ENCODE results near the gene DUOX1.

DUOX1 gene

DNA sequence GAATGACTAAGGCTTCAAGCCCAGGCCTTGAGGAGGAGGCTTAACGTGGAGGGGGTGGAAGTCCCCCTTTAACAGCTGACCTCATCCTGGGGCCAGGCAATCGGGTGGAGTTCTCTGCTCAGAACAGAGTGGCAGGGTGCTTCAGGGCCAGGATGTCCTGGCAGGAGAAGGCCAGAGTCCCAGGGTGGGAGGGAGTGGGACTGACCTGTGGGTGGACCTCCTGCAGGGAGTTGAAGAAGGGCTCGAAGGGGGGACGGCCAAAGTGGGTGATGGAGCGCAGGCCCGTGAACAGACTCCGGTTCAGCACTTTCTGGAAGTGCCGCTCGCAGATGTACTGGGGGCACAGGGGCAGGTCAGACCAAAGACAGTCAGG, 35.5 kb upstream of the DUOX1 start:
- DNase-seq, result no peak
- WGBS (ENCODE audit: extremely low coverage, insufficient coverage, insufficient read length), result no CpG with 5 or more reads among the region's 9 CpGs
- H2BK5ac ChIP-seq (ENCODE audit: low read depth, low read length, poor library complexity), result no peak overlapping the region

DNA sequence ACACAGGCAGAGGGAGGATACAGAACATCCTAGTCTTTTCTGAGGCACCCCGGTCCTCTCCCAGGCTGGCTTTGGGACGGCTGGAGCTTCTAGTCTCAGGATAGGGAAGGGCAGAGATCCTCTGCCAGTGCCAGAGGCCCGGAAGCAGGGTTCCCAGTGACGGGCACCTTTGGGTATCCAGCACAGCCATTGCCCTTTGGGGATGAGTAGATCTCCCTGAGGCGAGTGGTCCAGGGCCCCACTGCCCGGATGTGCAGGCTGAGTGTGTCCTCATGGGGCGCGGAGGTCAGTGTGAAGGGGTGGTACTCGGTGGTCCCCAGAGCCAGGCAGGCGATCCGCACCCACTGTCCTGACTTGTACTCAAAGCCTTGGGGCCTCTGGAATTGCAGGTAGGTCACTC, 34.1 kb upstream of the DUOX1 start:
- H2AK5ac ChIP-seq (ENCODE audit: low read length), result no peak overlapping the region
- H3K4me2 ChIP-seq (ENCODE audit: low read length), result no peak overlapping the region
- H3K9me3 ChIP-seq (ENCODE audit: insufficient read depth, low read depth, low read length), result peaks cover 2% of the 10 kb centered on the region
- H2BK12ac ChIP-seq (ENCODE audit: low read length), result no peak overlapping the region
- no peaks in the 10 kb centered on the region for H3K36me3 ChIP-seq (ENCODE audit: control insufficient read depth in 1 of 2, insufficient read depth in 2 of 2, low read length in 2 of 2)
- no CpG with 5 or more reads among the region's 11 CpGs for WGBS (ENCODE audit: extremely low coverage, insufficient coverage, insufficient read length)
- no peak overlapping the region for H4K12ac ChIP-seq (ENCODE audit: low read depth, low read length)
- no peak overlapping the region for H3K27ac ChIP-seq (ENCODE audit: low read depth, low read length)
- H3K4ac ChIP-seq (ENCODE audit: low read depth, low read length), result no peak overlapping the region
- no peak overlapping the region for H3K9ac ChIP-seq (ENCODE audit: low read length)
- H2BK120ac ChIP-seq (ENCODE audit: insufficient read depth, low read length, poor library complexity), result no peak overlapping the region
- H3K14ac ChIP-seq (ENCODE audit: low read length), result no peak overlapping the region
- H3K18ac ChIP-seq (ENCODE audit: low read length), result no peak overlapping the region
- no peak overlapping the region for H2BK5ac ChIP-seq (ENCODE audit: low read depth, low read length, poor library complexity)
- no peaks in the 10 kb centered on the region for H3K79me2 ChIP-seq (ENCODE audit: control insufficient read depth, insufficient read depth, low read length, poor library complexity)
- no peak overlapping the region for H4K91ac ChIP-seq (ENCODE audit: low read depth, low read length)
- no peak overlapping the region for H2AFZ ChIP-seq (ENCODE audit: insufficient read depth, low read length, poor library complexity)
- no peak for DNase-seq
- no peaks in the 10 kb centered on the region for H3K4me1 ChIP-seq (ENCODE audit: control insufficient read depth in 1 of 2, insufficient read depth in 2 of 2, low read length in 2 of 2)
- no peaks in the 10 kb centered on the region for H3K79me1 ChIP-seq (ENCODE audit: low read length)
- H3K4me3 ChIP-seq (ENCODE audit: low read depth, low read length), result no peak overlapping the region
- no peak overlapping the region for H4K8ac ChIP-seq (ENCODE audit: low read depth, low read length)
- no peak overlapping the region for H3K23ac ChIP-seq (ENCODE audit: low read length)
- H3K27me3 ChIP-seq (ENCODE audit: insufficient read depth, low read length), result no peaks in the 10 kb centered on the region

More for the DNA sequence above, 35.5 kb upstream of the DUOX1 start:
- no peak overlapping the region for H3K9ac ChIP-seq (ENCODE audit: low read length)
- H2BK12ac ChIP-seq (ENCODE audit: low read length), result no peak overlapping the region
- no peaks in the 10 kb centered on the region for H3K79me2 ChIP-seq (ENCODE audit: control insufficient read depth, insufficient read depth, low read length, poor library complexity)
- H3K4me1 ChIP-seq (ENCODE audit: control insufficient read depth in 1 of 2, insufficient read depth in 2 of 2, low read length in 2 of 2), result no peaks in the 10 kb centered on the region
- H2AFZ ChIP-seq (ENCODE audit: insufficient read depth, low read length, poor library complexity), result no peak overlapping the region
- H3K4me3 ChIP-seq (ENCODE audit: low read depth, low read length), result no peak overlapping the region
- H4K91ac ChIP-seq (ENCODE audit: low read depth, low read length), result no peak overlapping the region
- peaks cover 2% of the 10 kb centered on the region for H3K9me3 ChIP-seq (ENCODE audit: insufficient read depth, low read depth, low read length)
- no peak overlapping the region for H3K4me2 ChIP-seq (ENCODE audit: low read length)
- H2BK120ac ChIP-seq (ENCODE audit: insufficient read depth, low read length, poor library complexity), result no peak overlapping the region
- H3K18ac ChIP-seq (ENCODE audit: low read length), result no peak overlapping the region
- H4K12ac ChIP-seq (ENCODE audit: low read depth, low read length), result no peak overlapping the region
- no peak overlapping the region for H3K14ac ChIP-seq (ENCODE audit: low read length)
- no peak overlapping the region for H3K23ac ChIP-seq (ENCODE audit: low read length)
- no peak overlapping the region for H3K4ac ChIP-seq (ENCODE audit: low read depth, low read length)
- H3K27ac ChIP-seq (ENCODE audit: low read depth, low read length), result no peak overlapping the region
- no peak overlapping the region for H4K8ac ChIP-seq (ENCODE audit: low read depth, low read length)
- no peaks in the 10 kb centered on the region for H3K36me3 ChIP-seq (ENCODE audit: control insufficient read depth in 1 of 2, insufficient read depth in 2 of 2, low read length in 2 of 2)
- no peaks in the 10 kb centered on the region for H3K27me3 ChIP-seq (ENCODE audit: insufficient read depth, low read length)
- no peaks in the 10 kb centered on the region for H3K79me1 ChIP-seq (ENCODE audit: low read length)
- no peak overlapping the region for H2AK5ac ChIP-seq (ENCODE audit: low read length)

DNA sequence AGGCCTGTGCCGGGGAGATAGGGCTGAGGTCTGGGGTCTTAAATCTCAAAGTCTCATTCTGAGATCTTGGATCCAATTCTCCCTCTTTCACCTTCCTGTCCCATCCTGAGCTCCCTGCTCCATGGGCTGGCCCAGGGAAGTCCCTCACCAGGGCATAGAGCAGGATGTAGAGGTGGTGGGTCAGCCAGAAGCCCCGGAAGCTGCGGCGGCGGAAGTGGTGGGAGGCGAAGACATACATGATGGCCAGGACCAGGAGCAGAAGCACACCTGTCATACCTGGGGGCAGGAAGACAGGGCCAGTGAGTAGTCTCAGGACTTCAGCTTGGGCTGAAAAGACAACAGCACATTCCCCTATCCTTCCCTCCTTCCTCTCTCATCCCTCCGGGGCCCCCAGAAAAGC, 32.3 kb upstream of the DUOX1 start:
- H3K9ac ChIP-seq (ENCODE audit: low read length), result no peak overlapping the region
- H3K36me3 ChIP-seq (ENCODE audit: control insufficient read depth in 1 of 2, insufficient read depth in 2 of 2, low read length in 2 of 2), result no peaks in the 10 kb centered on the region
- no peak overlapping the region for H3K14ac ChIP-seq (ENCODE audit: low read length)
- no peak overlapping the region for H3K4ac ChIP-seq (ENCODE audit: low read depth, low read length)
- no peak overlapping the region for H3K27ac ChIP-seq (ENCODE audit: low read depth, low read length)
- H3K4me1 ChIP-seq (ENCODE audit: control insufficient read depth in 1 of 2, insufficient read depth in 2 of 2, low read length in 2 of 2), result no peaks in the 10 kb centered on the region
- H4K91ac ChIP-seq (ENCODE audit: low read depth, low read length), result no peak overlapping the region
- H2BK12ac ChIP-seq (ENCODE audit: low read length), result no peak overlapping the region
- H2AFZ ChIP-seq (ENCODE audit: insufficient read depth, low read length, poor library complexity), result no peak overlapping the region
- no peak overlapping the region for H3K18ac ChIP-seq (ENCODE audit: low read length)
- no peak overlapping the region for H4K8ac ChIP-seq (ENCODE audit: low read depth, low read length)
- WGBS (ENCODE audit: extremely low coverage, insufficient coverage, insufficient read length), result no CpG with 5 or more reads among the region's 7 CpGs
- no peaks in the 10 kb centered on the region for H3K79me1 ChIP-seq (ENCODE audit: low read length)
- DNase-seq, result no peak
- H2BK5ac ChIP-seq (ENCODE audit: low read depth, low read length, poor library complexity), result no peak overlapping the region
- no peak overlapping the region for H3K4me3 ChIP-seq (ENCODE audit: low read depth, low read length)
- H3K4me2 ChIP-seq (ENCODE audit: low read length), result no peak overlapping the region
- no peak overlapping the region for H3K23ac ChIP-seq (ENCODE audit: low read length)
- H3K9me3 ChIP-seq (ENCODE audit: insufficient read depth, low read depth, low read length), result peaks cover 3% of the 10 kb centered on the region
- H2BK120ac ChIP-seq (ENCODE audit: insufficient read depth, low read length, poor library complexity), result no peak overlapping the region
- no peaks in the 10 kb centered on the region for H3K27me3 ChIP-seq (ENCODE audit: insufficient read depth, low read length)
- H2AK5ac ChIP-seq (ENCODE audit: low read length), result no peak overlapping the region
- no peaks in the 10 kb centered on the region for H3K79me2 ChIP-seq (ENCODE audit: control insufficient read depth, insufficient read depth, low read length, poor library complexity)
- H4K12ac ChIP-seq (ENCODE audit: low read depth, low read length), result no peak overlapping the region

DNA sequence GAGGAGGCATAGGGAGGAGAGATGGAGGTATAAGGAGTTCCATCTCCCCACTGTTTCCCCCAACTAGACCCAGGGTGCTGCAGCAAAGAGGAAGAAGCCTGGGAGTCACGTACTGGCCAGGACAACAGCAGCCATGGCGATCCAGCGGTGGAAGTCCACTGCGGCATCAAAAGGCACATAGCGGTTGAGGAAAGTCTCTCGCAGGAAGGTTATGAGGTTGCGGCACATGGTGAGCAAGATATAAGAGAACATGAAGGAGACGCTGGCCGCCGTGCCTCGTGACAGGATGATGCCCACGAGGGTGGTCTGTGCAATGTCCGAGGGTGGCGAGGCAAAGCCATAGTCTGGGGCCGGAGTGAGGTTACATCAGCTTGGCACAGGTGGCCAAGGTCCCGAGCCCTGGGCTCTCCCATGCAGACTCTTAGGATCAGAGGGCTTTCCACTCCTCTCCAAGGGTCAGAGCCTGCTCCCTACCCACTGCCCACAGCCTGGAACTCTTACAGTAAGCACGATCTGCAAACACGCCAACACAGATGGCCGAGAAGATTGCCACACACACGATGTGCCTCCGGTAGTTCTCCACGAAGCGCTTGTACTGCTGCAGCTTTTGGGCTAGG, 30.1 kb upstream of the DUOX1 start:
- Histone ChIP-seq H3K4me3 (ENCODE audit: low read depth, low read length) (no peak overlapping the region), H3K27me3 (ENCODE audit: insufficient read depth, low read length) (no peaks in the 10 kb centered on the region), H3K4ac (ENCODE audit: low read depth, low read length) (no peak overlapping the region), H3K27ac (ENCODE audit: low read depth, low read length) (no peak overlapping the region), H2AK5ac (ENCODE audit: low read length) (no peak overlapping the region), H3K79me2 (ENCODE audit: control insufficient read depth, insufficient read depth, low read length, poor library complexity) (no peaks in the 10 kb centered on the region), H3K9me3 (ENCODE audit: insufficient read depth, low read depth, low read length) (peaks cover 2% of the 10 kb centered on the region), H4K91ac (ENCODE audit: low read depth, low read length) (no peak overlapping the region), H3K23ac (ENCODE audit: low read length) (no peak overlapping the region), H3K18ac (ENCODE audit: low read length) (no peak overlapping the region), H3K9ac (ENCODE audit: low read length) (no peak overlapping the region), H3K36me3 (ENCODE audit: control insufficient read depth in 1 of 2, insufficient read depth in 2 of 2, low read length in 2 of 2) (no peaks in the 10 kb centered on the region), H4K8ac (ENCODE audit: low read depth, low read length) (no peak overlapping the region), H2BK12ac (ENCODE audit: low read length) (no peak overlapping the region), H3K79me1 (ENCODE audit: low read length) (no peaks in the 10 kb centered on the region), H2AFZ (ENCODE audit: insufficient read depth, low read length, poor library complexity) (no peak overlapping the region), H3K14ac (ENCODE audit: low read length) (no peak overlapping the region), H2BK120ac (ENCODE audit: insufficient read depth, low read length, poor library complexity) (no peak overlapping the region), H4K12ac (ENCODE audit: low read depth, low read length) (no peak overlapping the region), H3K4me2 (ENCODE audit: low read length) (no peak overlapping the region), H3K4me1 (ENCODE audit: control insufficient read depth in 1 of 2, insufficient read depth in 2 of 2, low read length in 2 of 2) (no peaks in the 10 kb centered on the region), H2BK5ac (ENCODE audit: low read depth, low read length, poor library complexity) (no peak overlapping the region)
- WGBS (ENCODE audit: extremely low coverage, insufficient coverage, insufficient read length), result no CpG with 5 or more reads among the region's 23 CpGs
- DNase-seq, result no peak

All from trophoblast cell (in vitro differentiated cells and primary cell).